Stimulated activated CD8-positive, alpha-beta memory T cell treated with anti-CD3 and anti-CD28 coated beads, Interleukin-12 subunit alpha, Interleukin-12 subunit beta, amount 100 ng/mL, for 1 hour (primary cell): ENCODE results near the gene CCDC73.
"Not testable (repeated sequence)": the region's sequence is repeated elsewhere in the genome, so short reads cannot be mapped to it uniquely, and the experiment has no call there.

Experiments
- DNase-seq: peaks from one replicate; pipeline ENCODE4 v3.0.0-alpha.2; 2020; ENCODE audit warnings: low read depth

The CCDC73 gene

DNA sequence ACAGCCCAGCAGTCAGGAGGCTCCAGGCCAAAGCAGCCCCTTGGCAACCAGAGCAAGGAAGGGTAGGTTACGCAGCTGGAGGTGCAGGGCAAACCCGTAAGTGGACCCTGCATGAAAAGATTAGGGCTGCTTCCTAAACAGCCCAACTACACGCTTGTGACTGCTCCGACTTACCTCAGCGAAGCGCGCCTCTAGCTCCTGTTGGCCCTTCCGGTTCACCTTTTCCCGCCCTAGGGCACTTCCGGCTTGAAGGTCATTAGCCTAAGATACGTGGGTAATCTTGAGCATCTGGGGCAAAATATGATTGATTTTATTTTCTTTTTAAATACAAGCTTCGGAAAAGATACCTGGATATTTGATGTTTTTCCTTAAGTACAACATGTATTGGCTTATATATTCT, at the start of gene CCDC73:
CCDC73 (minus strand) TSS at position 224 of the 400 bp plus-strand sequence. CDS start 34,419 bp downstream, outside the sequence.
- no peak for DNase-seq

GRCh38 chr11:32843544-32843943, 49.1 kb upstream of the CCDC73 start:
- DNase-seq = no peak

- no peak for DNase-seq
Measured at GRCh38 chr11:32840587-32840986, 46.1 kb upstream of the CCDC73 start.

- no peak for DNase-seq
Measured at GRCh38 chr11:32839308-32839707, 44.8 kb upstream of the CCDC73 start.

GRCh38 chr11:32838505-32839274, 44.2 kb upstream of the CCDC73 start:
- DNase-seq = no peak

GRCh38 chr11:32836946-32837345, 42.5 kb upstream of the CCDC73 start:
- DNase-seq = no peak

GRCh38 chr11:32833921-32834320, 39.5 kb upstream of the CCDC73 start:
- DNase-seq = no peak

- DNase-seq = no peak
Measured at GRCh38 chr11:32831221-32831620, 36.8 kb upstream of the CCDC73 start.

- DNase-seq = no peak
Measured at GRCh38 chr11:32830796-32831195, 36.3 kb upstream of the CCDC73 start.

DNA sequence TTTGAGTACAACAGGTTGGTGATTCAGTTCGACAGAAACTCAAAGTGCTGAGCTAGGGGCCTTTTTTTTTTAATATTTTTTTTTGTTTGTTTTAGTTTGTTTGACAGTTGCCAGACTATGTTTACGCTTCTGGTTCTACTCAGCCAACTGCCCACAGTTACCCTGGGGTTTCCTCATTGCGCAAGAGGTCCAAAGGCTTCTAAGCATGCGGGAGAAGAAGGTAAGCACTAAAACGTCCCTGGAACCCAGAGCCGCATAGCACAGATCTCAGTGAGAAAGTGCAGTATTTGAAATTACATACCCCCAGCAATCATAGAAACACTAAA, 35.9 kb upstream of the CCDC73 start:
- DNase-seq = no peak

- no peak for DNase-seq
Measured at GRCh38 chr11:32829680-32830412, 35.4 kb upstream of the CCDC73 start, which contains the start of gene PRRG4. Gene PRRG4 (plus strand): TSS chr11:32829927. CDS start chr11:32830530, 603 bp downstream.

- DNase-seq = no peak
Measured at GRCh38 chr11:32829157-32829679, 34.8 kb upstream of the CCDC73 start.

DNA sequence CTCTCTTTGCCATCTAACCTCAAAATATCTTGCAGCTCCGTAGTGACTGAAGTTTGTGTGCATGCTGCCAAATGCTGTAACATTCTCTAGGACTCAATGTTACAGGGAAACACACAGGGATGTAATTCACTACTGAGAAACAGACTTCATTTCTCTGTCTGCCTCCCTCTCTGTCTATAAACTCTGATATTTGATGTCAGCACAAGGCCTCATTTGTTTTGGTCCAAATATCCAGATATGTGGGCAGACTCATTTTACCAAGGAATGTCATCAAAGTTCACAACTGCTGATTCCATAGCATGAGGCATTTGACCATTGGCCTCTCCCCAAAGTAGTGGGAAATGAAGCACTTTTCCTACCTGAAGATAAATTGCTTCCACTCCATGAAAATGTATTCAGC, 32.8 kb upstream of the CCDC73 start:
- no peak for DNase-seq

DNA sequence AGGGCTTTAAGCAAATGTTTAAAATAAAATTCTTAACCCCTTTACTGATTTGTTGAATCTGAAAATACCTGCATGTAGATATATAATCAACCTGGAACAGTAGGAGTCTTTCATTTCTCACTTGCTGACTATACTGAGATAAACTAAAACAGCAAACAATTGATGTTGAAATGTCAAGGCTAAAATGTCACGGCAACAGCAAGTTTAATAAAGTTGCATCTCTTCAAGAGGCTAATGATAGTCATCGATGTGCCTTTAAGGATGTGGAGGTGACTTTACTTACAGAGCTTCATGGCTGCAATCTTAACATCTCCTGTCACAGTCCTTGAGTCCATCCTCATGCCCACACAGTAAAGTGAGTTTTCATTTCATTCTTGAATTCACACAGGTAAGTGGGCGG, 31.7 kb upstream of the CCDC73 start:
- DNase-seq = no peak

DNA sequence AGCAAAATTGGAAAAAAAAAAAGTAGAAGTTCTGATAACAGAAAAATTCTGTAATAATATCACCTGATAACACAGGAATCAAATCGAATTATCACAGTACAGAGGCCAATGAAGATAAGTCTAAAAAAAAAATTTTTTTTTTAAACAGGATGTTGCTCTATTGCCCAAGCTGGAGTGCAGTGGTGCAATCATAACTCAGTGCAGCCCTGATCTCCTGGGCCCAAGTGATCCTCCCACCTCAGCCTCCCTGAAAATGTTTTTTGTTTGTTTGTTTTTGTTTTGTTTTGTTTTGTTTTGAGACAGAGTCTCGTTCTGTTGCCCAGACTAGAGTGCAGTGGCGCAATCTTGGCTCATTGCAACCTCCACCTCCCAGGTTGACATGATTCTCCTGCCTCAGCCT, 29.2 kb upstream of the CCDC73 start:
- DNase-seq = not testable (repeated sequence)

- DNase-seq = no peak
Measured at GRCh38 chr11:32821917-32822560, 27.6 kb upstream of the CCDC73 start.

GRCh38 chr11:32821517-32821916, 27.1 kb upstream of the CCDC73 start:
- no peak for DNase-seq

- no peak for DNase-seq
Measured at GRCh38 chr11:32820497-32820896, 26.0 kb upstream of the CCDC73 start.

DNA sequence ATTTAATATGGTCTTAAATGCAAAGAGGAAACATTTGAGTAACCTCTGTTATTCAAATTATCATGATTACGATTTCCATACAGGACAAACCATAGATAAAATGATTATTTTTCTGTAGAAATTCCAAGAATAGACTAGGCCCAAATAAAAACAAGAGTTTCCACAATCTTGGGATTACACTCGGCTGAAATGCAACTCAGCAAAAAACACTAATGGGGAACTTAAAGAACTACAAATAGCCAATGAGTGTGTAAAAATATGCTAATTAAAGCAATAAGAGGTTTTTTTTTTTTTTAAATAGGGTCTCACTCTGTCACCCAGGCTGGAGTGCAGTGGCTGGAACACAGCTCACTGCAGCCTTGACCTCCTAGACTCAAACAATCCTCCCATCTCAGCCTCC, 24.7 kb upstream of the CCDC73 start:
- DNase-seq = no peak

DNA sequence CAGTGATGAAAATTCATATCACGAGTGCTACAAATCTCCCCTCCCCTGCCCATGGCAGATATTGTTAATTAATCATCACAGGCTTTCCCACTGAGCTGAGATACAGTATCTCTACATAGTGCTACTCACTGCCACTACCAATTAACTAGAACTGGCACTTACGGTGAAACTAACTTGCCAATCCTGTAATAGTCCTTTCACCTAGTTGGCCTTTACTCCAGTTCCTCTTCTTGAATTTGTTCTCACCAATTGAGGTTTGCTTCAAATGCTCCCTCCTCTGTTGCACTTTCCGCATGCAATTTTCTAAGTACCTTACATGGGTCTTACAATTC, 23.4 kb upstream of the CCDC73 start:
- DNase-seq = no peak

DNA sequence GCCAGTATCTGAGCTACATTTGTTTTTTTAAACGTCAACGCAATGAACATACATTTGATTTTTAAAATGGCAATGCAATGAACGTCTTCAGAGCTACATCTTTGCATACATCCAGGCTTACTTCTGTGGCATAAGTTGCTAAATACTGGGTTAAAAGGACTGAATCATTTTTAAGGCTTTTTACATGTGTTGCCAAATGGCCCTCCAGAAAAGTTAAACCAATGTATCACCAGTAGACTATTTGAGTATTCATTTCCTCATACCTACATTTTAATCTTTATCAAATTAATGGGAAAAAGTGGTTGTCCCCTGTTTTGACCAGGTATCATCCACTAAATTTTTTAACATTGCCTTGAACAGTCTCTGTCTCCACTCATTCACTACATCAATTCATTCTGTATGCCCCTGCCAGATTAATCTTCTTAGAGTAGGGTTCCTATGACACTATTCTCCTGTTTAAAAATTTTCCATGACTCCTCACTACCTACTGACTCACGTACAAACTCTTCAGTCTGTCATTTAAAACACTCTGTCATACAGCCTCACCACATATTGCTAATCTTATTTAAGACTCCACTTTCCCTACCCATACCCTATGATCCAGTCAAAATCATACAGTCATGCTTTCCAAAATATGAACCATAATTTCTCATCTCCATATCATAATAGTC, 22.9 kb upstream of the CCDC73 start:
- DNase-seq = no peak

DNA sequence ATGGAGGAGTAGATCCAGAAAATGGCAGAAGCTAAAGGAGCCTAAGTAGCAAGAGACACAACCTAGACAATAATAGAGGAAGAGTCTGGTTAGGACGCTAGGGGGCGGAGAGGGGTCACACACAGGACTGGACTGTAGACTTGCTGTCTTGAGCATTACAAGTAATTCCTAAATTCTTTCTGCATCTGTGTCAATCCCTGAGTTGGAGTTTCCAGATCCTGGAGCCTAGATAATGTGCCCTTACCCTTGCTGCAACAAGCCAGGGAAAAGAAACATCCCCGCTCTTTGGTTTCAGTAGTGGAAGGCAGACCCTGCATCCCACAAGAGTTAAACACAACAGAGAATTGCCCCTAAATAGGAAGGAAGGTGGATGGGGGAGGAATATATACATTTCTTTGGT, 14.9 kb upstream of the CCDC73 start:
- DNase-seq = no peak
